HUES6 (cell line): ENCODE data around the gene TOM1.

Experiments
- H3K27ac ChIP-seq: 2 replicates; pipeline ENCODE4 v1.7.0; 2013; ENCODE audit warnings: low read depth, mild to moderate bottlenecking, low read length, inconsistent platforms
- H3K27me3 ChIP-seq: 2 replicates; pipeline ENCODE4 v1.6.1; 2013; ENCODE audit warnings: low read length; ENCODE audit not compliant: control insufficient read depth, insufficient read depth
- H3K36me3 ChIP-seq: 2 replicates; pipeline ENCODE4 v1.6.1; 2013; ENCODE audit warnings: low read length; ENCODE audit not compliant: control insufficient read depth, insufficient read depth
- H3K4me1 ChIP-seq: 2 replicates; pipeline ENCODE4 v1.6.1; 2013; ENCODE audit warnings: low read length; ENCODE audit not compliant: control insufficient read depth, insufficient read depth
- H3K4me3 ChIP-seq: 2 replicates; pipeline ENCODE4 v1.5.1; 2013; ENCODE audit warnings: low read depth, low read length
- H3K9ac ChIP-seq: one replicate; pipeline ENCODE4 v1.6.1; 2013; ENCODE audit warnings: mild to moderate bottlenecking, low read length
- H3K9me3 ChIP-seq: 2 replicates; pipeline ENCODE4 v1.6.1; 2013; ENCODE audit warnings: low read depth, low read length; ENCODE audit not compliant: control insufficient read depth, insufficient read depth

Gene TOM1

GRCh38 chr22:35315855-35316745, 16.4 kb downstream of the TOM1 start:
- H3K36me3 ChIP-seq, result 0 out of 2 replicates have a peak, but pooled peaks cover 5% of the 10 kb centered on the region
- no peak overlapping the region for H3K27ac ChIP-seq
- H3K4me3 ChIP-seq, result no peak overlapping the region

GRCh38 chr22:35316751-35317150, 17.1 kb downstream of the TOM1 start:
- Histone ChIP-seq H3K27me3 (no peaks in the 10 kb centered on the region), H3K4me1 (peaks cover 8% of the 10 kb centered on the region; the same call in 1 of the 2 replicates), H3K36me3 (peaks cover 7% of the 10 kb centered on the region; the same call in 1 of the 2 replicates), H3K9me3 (no peaks in the 10 kb centered on the region), H3K27ac (no peak overlapping the region), H3K9ac (no peak overlapping the region), H3K4me3 (no peak overlapping the region)

More at GRCh38 chr22:35315855-35316745, 16.4 kb downstream of the TOM1 start:
- no peaks in the 10 kb centered on the region for H3K27me3 ChIP-seq
- peaks cover 8% of the 10 kb centered on the region; the same call in 1 of the 2 replicates for H3K4me1 ChIP-seq
- H3K9me3 ChIP-seq, result no peaks in the 10 kb centered on the region
- H3K9ac ChIP-seq, result no peak overlapping the region

- Histone ChIP-seq H3K9ac (no peak overlapping the region), H3K4me1 (peaks cover 8% of the 10 kb centered on the region; the same call in 1 of the 2 replicates), H3K27ac (no peak overlapping the region), H3K9me3 (no peaks in the 10 kb centered on the region), H3K36me3 (peaks cover 13% of the 10 kb centered on the region), H3K4me3 (no peak overlapping the region), H3K27me3 (no peaks in the 10 kb centered on the region)
Measured at GRCh38 chr22:35317680-35318290, 18.1 kb downstream of the TOM1 start.

- H3K4me1 ChIP-seq, result peaks cover 8% of the 10 kb centered on the region; the same call in 1 of the 2 replicates
- no peak overlapping the region for H3K4me3 ChIP-seq
- no peaks in the 10 kb centered on the region for H3K27me3 ChIP-seq
- H3K9me3 ChIP-seq, result no peaks in the 10 kb centered on the region
- H3K36me3 ChIP-seq, result peaks cover 21% of the 10 kb centered on the region
- no peak overlapping the region for H3K9ac ChIP-seq
- no peak overlapping the region for H3K27ac ChIP-seq
Measured at GRCh38 chr22:35318346-35319215, 18.9 kb downstream of the TOM1 start.

GRCh38 chr22:35319244-35319985, 19.7 kb downstream of the TOM1 start:
- Histone ChIP-seq H3K36me3 (peaks cover 26% of the 10 kb centered on the region), H3K27ac (no peak overlapping the region), H3K9me3 (no peaks in the 10 kb centered on the region), H3K9ac (no peak overlapping the region), H3K4me3 (no peak overlapping the region), H3K4me1 (peaks cover 1% of the 10 kb centered on the region; the same call in 1 of the 2 replicates), H3K27me3 (no peaks in the 10 kb centered on the region)

- Histone ChIP-seq H3K4me1 (no peaks in the 10 kb centered on the region), H3K27ac (no peak overlapping the region), H3K9ac (no peak overlapping the region), H3K9me3 (no peaks in the 10 kb centered on the region), H3K4me3 (no peak overlapping the region), H3K27me3 (no peaks in the 10 kb centered on the region), H3K36me3 (peaks cover 47% of the 10 kb centered on the region)
Measured at GRCh38 chr22:35322126-35322525, 22.4 kb downstream of the TOM1 start.

- Histone ChIP-seq H3K36me3 (peaks cover 51% of the 10 kb centered on the region), H3K9ac (no peak overlapping the region), H3K27me3 (no peaks in the 10 kb centered on the region), H3K4me1 (no peaks in the 10 kb centered on the region), H3K9me3 (no peaks in the 10 kb centered on the region), H3K4me3 (no peak overlapping the region), H3K27ac (no peak overlapping the region)
Measured at GRCh38 chr22:35322893-35323292, 23.2 kb downstream of the TOM1 start.

- H3K36me3 ChIP-seq, result peaks cover 54% of the 10 kb centered on the region
- H3K9me3 ChIP-seq, result no peaks in the 10 kb centered on the region
- H3K27me3 ChIP-seq, result no peaks in the 10 kb centered on the region
- H3K4me3 ChIP-seq, result no peak overlapping the region
- no peak overlapping the region for H3K9ac ChIP-seq
- no peaks in the 10 kb centered on the region for H3K4me1 ChIP-seq
- no peak overlapping the region for H3K27ac ChIP-seq
Measured at GRCh38 chr22:35323305-35323704, 23.6 kb downstream of the TOM1 start.

- peaks cover 58% of the 10 kb centered on the region for H3K36me3 ChIP-seq
- no peaks in the 10 kb centered on the region for H3K9me3 ChIP-seq
- H3K4me1 ChIP-seq, result no peaks in the 10 kb centered on the region
- H3K9ac ChIP-seq, result no peak overlapping the region
- no peaks in the 10 kb centered on the region for H3K27me3 ChIP-seq
- H3K27ac ChIP-seq, result no peak overlapping the region
- H3K4me3 ChIP-seq, result no peak overlapping the region
Measured at GRCh38 chr22:35324067-35324466, 24.4 kb downstream of the TOM1 start.

- Histone ChIP-seq H3K27ac (no peak overlapping the region), H3K36me3 (peaks cover 59% of the 10 kb centered on the region), H3K4me3 (no peak overlapping the region), H3K9me3 (no peaks in the 10 kb centered on the region), H3K27me3 (no peaks in the 10 kb centered on the region), H3K9ac (no peak overlapping the region), H3K4me1 (no peaks in the 10 kb centered on the region)
Measured at GRCh38 chr22:35324762-35325161, 25.1 kb downstream of the TOM1 start.
